Activated CD4-positive, alpha-beta T cell treated with anti-CD3 and anti-CD28 coated beads, Interleukin-2, amount 50 U/mL, for 48 hours (primary cell): ENCODE results near the gene CDC45.
"Not testable (repeated sequence)": the region's sequence is repeated elsewhere in the genome, so short reads cannot be mapped to it uniquely, and the experiment has no call there.

Experiments
- DNase-seq, 2 experiments: peaks; one replicate each; pipeline ENCODE4 v3.0.0-alpha.2; 2020

Gene CDC45

DNA sequence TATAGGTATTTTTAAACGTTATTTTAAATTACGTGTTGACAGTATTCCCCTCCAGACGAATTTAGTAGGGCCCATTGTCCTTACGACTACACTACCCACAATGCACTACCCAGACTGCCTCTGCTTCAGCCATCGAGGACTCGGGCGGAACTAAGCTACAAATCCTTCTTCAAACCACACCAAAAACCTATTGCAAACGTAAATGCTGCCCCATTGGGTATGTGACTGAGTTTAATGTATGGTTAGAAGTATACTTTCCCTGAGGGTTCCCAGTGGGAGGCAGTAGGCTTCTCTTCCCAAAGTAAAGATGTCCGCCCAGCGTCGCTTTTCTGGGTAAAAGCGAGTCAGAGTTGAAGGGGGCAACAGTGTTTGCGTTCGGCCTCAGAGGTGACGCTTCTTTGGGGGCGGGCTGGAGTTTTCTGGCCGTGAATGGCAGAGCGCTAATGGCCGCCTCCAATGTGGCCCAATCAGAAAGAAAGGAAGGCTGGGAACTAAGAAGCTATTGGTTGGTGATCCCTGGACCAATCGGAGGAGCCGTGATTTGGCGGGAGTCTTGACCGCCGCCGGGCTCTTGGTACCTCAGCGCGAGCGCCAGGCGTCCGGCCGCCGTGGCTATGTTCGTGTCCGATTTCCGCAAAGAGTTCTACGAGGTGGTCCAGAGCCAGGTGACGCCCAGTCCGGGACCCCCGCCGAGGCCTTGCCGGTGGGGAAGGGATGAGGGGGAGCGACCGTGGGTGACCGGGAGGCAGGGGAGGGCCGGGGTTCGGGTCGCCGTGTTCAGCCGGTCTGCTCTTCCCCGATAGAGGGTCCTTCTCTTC is at the start of gene CDC45:
CDC45 (plus strand) TSS at position 566 of the 818 bp plus-strand sequence; CDS start at position 615, 49 bp downstream.
- DNase-seq, result peak; percentile 92 to 95

DNA sequence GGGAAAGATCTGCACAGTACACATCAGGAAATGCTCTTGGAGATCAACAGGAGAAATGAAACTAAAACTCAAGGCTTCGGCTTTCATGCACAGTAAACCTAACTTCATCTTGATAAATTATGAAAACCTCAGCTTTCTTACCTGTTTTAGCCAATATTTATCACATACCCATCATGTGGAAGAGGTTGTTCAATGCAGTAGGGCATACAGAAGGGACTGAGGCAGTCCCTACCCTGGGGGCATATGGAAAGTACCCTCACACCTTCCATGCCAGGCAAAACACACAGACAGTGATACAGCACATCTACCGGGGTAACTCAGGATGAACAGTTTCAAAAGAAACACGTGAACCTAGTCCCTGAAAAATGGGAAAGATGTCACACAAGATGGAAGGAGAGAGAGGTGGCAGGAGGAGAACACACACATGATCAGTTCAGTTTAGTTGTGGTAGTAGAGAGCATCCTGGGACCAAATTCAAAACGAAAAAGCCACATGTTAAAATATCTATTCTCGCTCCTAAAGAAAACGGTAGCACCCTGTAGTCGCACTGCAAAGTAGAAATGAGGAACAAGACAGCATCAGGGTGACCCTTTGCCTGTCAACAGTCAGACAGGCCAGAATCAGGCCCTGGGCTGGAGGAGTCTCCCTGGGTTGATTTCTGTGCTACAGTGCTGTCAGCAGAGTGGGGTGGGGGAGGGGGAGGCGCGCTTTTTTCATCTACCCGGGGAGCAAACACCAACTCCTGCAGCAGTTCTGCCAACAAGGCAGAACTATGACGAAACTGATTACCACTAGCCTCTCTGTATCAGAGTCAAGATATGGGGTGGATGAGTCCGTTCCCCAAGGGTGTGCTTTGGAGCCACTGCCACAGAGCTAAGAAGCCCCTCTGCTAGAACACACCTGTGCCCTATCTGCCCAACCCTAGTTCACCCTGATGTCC is 49.5 kb upstream of the CDC45 start:
- peak; percentile 48 to 56 for DNase-seq

- peak; percentile 28 to 42 for DNase-seq
Measured at GRCh38 chr22:19430890-19431541, 48.7 kb upstream of the CDC45 start.

DNA sequence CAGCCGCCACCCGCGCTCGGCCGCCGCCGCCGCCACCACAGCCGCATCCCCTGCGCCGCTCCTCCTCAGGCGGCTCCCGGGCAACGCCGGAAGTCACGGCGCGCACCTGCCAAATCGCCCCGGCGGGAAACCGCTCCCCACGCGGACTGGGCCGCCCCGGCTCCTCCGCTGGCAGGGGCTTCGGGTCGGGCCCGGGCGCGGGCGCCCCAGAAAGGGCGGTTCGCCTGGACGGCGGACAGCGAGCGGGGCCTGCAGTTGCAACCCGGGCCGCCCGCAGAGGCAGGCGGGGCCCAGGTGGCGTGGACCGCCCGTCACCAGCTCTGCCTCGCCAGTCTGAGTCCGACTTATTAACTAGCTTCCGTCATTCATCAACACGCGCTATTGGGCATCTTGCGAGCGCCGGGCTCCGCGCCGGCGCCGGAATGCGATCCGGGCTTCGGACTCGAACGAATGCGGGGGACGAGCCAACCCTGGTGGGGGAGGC is 48.0 kb upstream of the CDC45 start, which contains the start of gene HIRA:
HIRA (minus strand) TSS at position 85 of the 484 bp plus-strand sequence. CDS start 257 bp downstream, outside the sequence.
- peak; percentile 87 to 89 for DNase-seq

DNA sequence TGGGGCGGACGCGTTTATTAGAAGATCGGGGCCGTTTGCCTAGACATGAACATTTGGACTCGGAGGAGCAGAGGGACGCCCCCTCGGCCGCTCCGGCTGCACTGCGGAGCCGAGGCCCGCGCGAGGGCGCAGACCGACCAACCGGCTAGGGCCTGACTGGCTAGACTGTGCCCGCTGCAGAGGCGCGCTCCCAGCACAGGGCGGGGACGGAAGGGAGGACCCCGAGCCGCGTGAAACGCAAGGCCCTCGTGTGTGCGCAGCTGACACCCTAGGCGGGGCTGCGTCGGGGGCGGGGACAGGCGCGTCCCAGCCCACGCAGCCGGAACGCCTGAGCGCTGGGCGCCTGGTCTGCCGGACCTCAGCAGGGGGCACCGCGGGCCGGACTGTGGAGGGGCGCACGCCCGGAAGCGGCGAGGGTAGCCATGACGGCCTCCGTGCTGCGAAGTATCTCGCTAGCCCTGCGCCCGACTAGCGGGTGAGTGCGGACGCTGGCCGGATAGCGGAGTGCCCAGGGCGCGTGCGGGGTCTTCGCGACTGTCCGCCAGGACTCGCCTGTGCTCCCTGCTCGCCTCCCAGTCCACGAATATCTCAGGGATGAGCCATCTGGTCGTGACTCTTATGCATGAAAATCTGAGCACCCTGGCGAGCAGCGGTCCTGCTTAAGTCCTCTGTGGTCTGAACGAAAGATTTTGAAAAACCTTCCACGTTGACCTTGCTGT is 47.4 kb upstream of the CDC45 start, which contains the start of gene MRPL40:
MRPL40 (plus strand) TSS at position 413 of the 719 bp plus-strand sequence; CDS start at position 423, 10 bp downstream.
- DNase-seq, result peak; percentile 92 to 93

GRCh38 chr22:19434401-19434800 is 45.3 kb upstream of the CDC45 start:
- no peak for DNase-seq

DNA sequence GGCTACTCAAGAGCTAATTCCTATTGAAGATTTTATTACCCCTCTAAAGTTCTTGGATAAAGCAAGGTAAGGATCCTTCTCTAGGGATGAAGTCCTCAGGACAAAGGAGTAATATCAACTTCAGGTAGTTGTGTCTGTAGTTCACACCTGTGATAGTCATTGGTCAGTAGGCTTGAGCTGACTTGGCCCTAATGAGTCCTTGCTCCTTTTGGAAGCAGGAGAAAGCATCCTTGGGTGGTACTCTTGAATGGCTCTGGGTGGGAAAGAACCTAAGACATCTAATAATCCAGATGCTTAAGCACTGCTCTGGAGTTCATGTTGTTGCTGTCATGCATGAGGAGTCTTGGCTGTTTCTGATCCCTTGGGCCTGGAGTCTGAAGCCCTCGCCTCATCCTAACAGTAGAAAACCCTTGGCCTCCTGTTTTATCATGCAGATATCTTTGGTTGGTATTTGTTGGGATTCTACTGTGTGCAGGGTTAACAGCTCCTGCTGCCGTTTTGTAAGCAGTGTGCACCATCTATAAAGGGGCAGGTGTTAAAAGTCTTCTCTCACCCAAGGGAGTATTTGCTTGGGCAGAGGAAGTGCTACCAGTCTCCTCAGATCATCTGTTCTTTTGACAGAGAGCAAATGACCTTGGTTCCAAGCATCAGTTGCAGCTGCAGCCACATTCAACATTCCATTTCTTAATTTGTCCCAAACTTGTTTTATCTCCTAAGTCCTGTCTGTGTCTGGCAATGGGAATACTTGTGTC is 44.7 kb upstream of the CDC45 start:
- no peak for DNase-seq

- DNase-seq, result not testable (repeated sequence)
Measured at GRCh38 chr22:19436444-19437161, 43.1 kb upstream of the CDC45 start.

- DNase-seq, result no peak
Measured at GRCh38 chr22:19438298-19438697, 41.4 kb upstream of the CDC45 start.

DNA sequence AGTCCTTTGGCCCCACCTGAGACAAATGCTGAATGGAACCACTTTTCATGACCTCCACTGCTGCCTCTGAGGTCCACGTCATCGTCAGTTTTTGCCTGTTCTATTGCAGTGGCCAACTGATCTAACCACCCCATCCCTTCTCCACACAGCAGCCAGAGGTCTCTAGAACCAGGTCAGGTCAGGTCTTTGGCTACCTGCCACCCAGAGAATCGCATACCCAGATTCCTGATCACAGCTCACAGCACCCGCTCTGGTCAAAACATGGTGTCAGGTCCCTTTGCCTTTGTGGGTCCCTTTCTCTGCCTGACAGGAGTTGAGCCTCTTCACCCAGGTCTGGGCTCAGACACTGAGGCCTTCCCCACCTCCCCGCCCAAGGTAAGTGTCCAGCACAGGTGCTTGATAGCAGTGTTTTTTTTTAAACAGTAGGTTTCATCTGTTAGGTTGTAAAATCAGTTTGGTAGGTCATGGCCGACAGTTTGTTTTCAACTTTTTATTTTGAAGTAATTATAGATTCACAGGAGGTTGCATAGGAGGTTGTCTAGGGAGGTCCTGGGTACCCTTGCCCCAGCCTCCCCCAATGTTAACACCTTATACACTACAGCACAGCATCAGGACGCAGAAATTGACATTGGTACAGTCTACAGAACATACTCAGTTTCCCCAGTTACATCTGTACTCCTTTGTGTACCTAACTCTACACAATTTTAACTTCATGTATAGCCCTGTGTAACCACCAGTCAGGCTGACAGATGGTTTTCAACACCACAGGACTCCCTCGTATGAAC is 39.1 kb upstream of the CDC45 start:
- no peak for DNase-seq

GRCh38 chr22:19442166-19442565 is 37.6 kb upstream of the CDC45 start:
- no peak for DNase-seq

GRCh38 chr22:19443544-19444211 is 36.0 kb upstream of the CDC45 start:
- no peak for DNase-seq

DNA sequence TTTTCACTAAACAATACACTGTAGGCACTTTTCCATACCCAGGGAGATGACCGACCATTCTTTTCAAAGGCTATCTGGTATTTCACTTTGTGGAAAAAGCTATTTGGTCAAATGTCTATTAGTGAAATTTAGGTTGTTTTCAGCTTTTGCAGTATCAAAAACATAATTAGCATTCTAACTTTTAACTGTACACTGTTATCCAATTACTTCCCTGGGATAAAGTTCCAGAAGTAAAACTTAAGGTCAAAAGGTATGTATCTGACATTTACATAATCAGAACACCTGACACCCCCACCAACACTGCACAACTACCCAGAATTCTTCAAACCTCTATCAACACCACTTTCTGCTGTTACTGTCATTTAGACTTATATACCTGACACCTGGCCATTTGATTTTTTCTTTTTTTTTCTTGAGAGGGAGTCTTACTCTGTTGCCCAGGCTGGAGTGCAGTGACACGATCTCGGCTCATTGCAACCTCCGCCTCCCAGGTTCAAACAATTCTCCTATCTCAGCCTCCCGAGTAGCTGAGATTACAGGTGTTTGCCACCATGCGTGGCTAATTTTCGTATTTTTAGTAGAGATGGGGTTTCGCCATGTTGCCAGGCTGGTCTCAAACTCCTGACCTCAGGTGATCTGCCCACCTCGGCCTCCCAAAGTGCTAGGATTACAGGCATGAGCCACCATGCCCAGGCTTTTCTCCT is 34.3 kb upstream of the CDC45 start:
- DNase-seq, result not testable (repeated sequence)

DNA sequence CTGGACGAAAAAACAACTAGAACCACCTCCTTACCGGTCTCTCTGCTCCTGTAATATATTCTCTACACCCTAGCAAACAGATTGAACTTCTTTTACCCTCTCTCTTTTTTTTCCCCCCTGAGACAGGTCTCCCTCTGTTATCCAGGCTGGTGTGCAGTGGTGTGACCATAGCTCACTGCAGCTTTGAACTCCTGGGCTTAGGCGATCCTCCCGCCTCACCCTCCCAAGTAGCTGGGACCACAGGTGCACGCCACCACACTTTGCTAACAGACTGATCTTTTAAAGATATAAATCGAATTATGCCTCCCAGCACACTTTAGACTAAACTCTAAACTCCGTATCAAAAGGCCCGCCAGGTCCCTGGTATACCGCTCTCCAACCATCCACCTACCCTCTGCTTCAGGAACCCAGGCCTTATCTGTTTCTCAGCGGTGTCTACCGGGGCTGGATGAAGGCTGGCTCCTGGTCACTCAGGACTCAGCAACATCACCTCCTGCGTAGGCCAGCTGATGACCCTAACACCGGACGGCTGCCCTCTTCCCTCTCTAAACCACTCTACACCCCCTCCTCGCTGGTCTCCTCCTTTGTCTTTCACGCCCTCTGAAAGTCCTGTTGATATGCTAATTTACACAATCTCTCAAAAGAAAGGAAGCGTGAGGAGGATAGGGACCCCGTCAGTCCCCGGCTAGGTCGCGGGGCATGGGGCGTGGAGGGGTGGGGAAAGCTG is 33.0 kb upstream of the CDC45 start:
- DNase-seq, result no peak

GRCh38 chr22:19447330-19448075 is 32.2 kb upstream of the CDC45 start, which contains the start of gene C22orf39:
C22orf39 (minus strand) TSS chr22:19447711; CDS start chr22:19447688, 23 bp downstream.
- DNase-seq, result peak; percentile 81 to 86

DNA sequence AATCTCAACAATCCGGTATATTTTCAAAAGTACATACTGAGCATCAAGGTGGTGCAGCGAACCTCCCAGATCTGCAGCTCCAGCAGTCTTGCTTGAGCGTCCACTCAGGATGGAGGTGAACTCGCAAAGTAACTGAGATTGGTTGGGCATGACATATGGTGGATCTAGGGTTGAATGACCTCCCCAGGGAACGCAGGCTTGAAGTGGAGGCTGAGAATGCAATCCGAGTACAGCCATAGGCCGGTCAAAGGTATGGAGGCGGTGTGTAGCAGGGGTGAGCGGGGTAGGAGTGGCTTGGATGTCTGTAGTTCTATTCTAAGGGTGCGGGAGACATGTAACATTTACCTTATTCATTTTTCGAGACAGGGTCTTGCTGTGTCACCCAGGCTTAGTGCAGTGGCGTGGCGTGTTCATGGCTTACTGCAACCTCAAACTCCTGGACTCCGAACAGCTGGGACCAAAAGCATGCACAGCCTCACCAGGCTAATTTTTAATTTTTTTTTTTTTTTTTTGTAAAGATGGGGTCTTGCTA is 31.6 kb upstream of the CDC45 start:
- peak; percentile 15 to 23 for DNase-seq
